Body of pancreas (tissue), 4 donors: ENCODE measurements around the gene PACS2.

Experiments
- CTCF ChIP-seq, 7 experiments: fragments of 450-650 bp in 4 of 7; fragments of 200-600 bp in 3 of 7; sonication (generic) in 3 of 7; IDR thresholded peaks; one replicate each; pipeline ENCODE4 v1.5.1; 2016 to 2019; ENCODE audit warnings: antibody characterized with exemption in 7 of 7
- POLR2A ChIP-seq, 3 donors: fragments of 450-650 bp; IDR thresholded peaks; one replicate each; pipeline ENCODE4 v1.6.1; 2016; ENCODE audit warnings: antibody characterized with exemption in 3 of 3, mild to moderate bottlenecking in 2 of 3

GRCh38 chr14:105332350-105332874 lies 17.9 kb downstream of the PACS2 start:
- TF ChIP-seq POLR2A (IDR thresholded peaks at IDR 0.05) (no peak), CTCF (IDR thresholded peaks at IDR 0.05) (no peak)
